Measurements from ENCODE around the gene B4GALT1. TPM values are rescaled to one million over a fixed set of nuclear protein-coding genes. Genes with fewer than 3 reads are reported as not detected.
"Not testable (repeated sequence)": the region's sequence is repeated elsewhere in the genome, so short reads cannot be mapped to it uniquely, and the experiment has no call there.

Gene B4GALT1
- total RNA-seq, 1 experiment from 2014 or later: 15.7 TPM

DNA sequence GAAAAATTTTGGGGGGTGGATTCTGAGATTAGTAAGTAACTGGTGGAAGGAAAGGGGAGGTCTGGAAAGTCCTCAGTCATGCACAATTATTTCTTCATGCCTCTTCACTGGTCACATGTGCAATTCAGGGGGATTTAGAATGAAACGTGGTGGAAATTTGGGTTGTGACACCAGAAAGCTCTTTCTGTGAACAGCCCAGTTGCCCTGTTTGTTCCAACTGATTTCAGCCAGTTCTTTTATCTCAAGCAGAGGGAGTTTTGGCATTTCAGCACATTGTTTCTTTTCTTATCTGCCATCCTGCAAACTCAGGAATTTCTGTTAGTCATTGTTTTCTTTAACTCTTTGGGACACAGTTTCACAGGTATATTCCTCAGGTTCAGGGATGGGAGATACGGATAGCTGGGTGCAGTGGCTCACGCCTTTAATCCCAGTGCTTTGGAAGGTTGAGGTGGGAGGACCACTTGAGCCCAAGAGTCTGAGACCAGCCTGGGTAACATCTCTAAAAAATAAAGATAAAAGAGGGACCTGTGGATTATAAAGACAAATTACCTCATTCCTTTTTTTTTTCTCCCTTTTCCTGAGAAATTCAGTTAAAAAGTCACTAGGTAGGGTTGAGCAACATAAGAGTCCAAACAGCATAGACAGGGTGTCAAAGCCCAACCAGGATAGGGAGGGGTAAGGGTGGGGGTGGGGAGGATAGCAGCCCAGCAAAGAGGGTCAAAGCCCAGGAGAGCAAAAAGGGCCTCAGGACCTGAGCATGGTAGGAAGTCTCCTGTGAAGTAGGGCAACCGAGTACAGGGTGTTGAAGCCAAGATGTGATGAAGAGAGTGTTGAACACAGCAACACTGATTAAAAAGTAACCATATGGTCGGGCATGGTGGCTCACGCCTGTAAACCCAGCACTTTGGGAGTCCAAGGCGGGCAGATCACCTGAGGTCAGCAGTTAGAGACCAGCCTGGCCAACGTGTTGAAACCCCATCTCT, 5.4 kb upstream of the B4GALT1 start:
- H3K36me3 ChIP-seq: no peaks in the 10 kb centered on the region
- H3K27ac ChIP-seq: no peak overlapping the region
- no peak overlapping the region for H3K4me3 ChIP-seq
- DNase-seq: no peak
- no peaks in the 10 kb centered on the region for H3K27me3 ChIP-seq
- peaks cover 4% of the 10 kb centered on the region; the same call in 1 of the 2 replicates for H3K4me1 ChIP-seq
- no peaks in the 10 kb centered on the region for H3K9me3 ChIP-seq (replicated peaks)

DNA sequence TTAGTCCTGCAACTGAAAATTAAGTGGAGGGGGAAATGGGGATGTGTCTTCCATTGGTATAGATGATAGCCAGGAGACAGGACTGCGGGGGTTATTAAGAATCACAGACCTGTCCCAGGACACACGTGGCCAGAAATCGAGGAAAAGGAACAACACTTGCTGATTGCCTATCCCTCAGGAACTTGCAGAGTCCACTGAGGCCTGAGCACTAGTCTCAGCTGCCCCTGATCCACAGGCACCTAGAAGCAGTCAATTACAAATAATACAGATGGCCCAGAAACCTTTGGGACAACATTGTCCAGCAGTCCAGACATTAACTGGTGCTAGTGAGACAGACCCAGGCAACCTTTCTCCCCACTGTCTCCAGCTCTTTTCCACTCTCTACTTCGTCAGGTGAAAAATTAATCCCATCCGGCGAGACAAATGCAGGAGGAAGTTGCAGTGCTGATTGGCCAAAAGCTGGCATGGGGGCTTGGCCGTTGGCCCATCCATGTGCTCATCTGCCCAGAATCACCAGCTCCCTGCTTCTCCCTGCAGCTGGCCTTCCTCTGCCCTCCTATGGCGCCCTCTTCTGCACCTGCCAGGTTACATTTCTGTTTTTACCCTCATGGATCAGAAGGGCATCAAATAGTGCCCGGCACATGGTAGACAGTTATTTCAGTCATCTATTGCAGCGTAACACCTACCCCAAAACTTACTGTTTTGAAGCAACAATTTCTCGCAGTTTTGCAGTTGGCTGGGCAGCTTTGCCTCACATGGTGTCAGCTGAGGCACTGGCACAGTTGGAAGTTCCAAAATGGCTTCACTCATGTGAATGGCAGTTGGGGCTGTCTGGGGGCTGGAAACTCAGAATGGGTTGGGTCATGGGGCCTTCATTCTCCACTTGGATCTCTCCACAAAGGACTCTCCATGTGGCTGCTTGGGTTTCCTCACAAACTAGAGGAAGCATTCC, 3.6 kb upstream of the B4GALT1 start:
- Histone ChIP-seq H3K27me3 (no peaks in the 10 kb centered on the region), H3K4me3 (no peak overlapping the region), H3K36me3 (no peaks in the 10 kb centered on the region), H3K27ac (no peak overlapping the region), H3K4me1 (peaks cover 4% of the 10 kb centered on the region; the same call in 1 of the 2 replicates), H3K9me3 (replicated peaks) (no peaks in the 10 kb centered on the region)
- DNase-seq: peak; percentile 29 to 56

DNA sequence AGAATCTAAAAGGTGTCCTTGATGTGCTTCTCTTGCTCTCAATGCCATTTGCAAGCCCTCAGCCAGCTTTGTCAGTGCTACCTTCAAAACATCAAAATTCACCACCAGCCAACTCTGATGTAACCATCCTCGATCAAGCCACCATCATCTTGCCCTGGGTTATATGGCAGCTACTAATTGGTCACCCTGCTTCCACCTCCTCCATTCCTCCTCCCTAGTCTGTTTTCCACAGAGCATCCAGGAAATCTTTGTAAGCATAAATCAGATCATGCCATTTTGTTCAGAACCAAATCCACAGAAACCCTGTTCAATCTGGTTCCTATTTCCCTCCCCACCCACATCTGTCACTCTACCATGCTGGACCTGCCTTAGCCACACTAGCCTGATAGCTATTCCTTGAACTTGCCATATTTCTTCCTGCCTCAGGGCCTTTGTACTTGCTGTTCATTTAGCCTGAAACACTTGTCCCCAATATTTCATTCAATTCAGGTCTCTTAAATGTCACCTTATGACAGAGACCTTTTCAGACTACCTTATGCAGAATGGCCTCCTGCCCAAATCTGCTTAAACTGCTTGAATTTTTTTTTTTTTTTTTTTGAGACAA, 1.9 kb upstream of the B4GALT1 start:
- Histone ChIP-seq H3K9me3 (replicated peaks) (no peaks in the 10 kb centered on the region), H3K27me3 (no peaks in the 10 kb centered on the region), H3K27ac (no peak overlapping the region), H3K4me1 (peaks cover 17% of the 10 kb centered on the region), H3K4me3 (no peak overlapping the region), H3K36me3 (no peaks in the 10 kb centered on the region)
- no peak for DNase-seq

DNA sequence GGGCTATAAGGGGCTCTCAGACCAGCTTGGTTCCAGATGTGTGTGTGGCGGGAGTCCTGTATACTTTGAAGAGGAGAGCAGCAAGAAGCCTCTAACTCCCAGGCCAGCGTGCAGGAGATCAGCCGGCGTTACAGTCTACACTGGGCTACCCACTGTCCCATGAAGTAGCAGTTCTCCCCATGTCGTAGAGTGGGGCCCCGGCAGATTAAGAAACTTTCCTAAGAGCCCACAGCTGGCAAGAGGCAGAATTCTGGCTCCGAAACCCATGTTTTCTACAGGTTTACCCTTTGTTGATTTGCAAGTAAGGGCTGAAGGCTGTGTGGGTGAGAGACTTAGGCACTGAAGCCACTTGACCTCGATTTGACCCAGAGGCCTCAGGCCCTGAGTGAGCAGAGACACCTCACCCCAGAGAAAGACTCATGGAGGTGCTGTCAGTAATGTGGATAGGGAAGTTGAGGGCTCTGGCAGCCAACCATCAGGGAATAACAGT, 881 bp upstream of the B4GALT1 start:
- no peaks in the 10 kb centered on the region for H3K27me3 ChIP-seq
- peak overlapping the region; percentile 63 for H3K27ac ChIP-seq
- H3K4me1 ChIP-seq: peaks cover 19% of the 10 kb centered on the region
- peak in 1 of 2 experiments; percentile 15 for DNase-seq
- no peaks in the 10 kb centered on the region for H3K9me3 ChIP-seq (replicated peaks)
- peak overlapping the region; percentile 81 for H3K4me3 ChIP-seq
- H3K36me3 ChIP-seq: no peaks in the 10 kb centered on the region

DNA sequence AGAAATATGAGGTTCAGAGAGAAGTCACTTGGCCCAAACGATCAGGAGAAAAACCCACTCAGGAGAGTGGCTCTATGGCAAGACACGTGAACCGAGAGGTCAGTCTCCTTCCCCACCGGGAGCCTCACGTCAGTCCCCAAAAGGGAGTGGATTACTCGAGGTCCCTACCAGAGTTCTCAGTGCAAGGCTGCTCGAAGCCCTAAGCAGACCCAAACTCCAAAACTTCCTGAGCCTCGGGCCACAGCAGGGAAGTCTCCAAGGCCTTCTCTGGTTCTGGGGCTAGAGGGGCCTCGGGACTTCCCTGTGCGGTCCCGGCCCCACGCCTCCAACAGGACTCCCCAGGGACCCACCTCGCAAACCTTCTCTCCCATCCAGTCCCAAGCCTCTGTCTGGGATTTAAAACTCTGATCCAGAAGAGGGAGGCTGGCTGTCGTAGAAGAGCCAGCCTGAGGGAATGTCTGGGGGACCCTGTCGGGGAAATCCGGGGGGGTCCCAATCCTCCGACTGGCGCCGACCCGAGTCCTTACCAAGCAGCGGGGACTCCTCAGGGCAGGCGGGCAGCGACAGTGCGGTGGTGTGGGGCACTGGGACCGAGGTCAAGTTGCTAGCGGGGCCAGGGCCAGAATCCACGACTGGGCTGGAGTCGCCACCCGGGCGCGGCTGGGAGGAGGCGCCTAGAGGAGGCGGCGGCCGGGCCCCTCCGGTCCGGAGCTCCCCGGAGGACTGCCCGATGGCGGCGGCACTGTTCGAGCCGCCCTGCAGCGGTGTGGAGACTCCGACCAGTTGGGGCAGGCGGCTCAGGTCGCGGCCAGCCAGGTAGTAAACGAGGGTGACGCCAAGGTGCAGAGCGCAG, 679 bp downstream of the B4GALT1 start:
- peak; percentile 38 to 53 for DNase-seq
- no peaks in the 10 kb centered on the region for H3K9me3 ChIP-seq (replicated peaks)
- H3K36me3 ChIP-seq: no peaks in the 10 kb centered on the region
- H3K4me3 ChIP-seq: peak overlapping the region; percentile 81
- H3K27me3 ChIP-seq: no peaks in the 10 kb centered on the region
- peaks cover 34% of the 10 kb centered on the region for H3K4me1 ChIP-seq
- H3K27ac ChIP-seq: peak overlapping the region; percentile 52

DNA sequence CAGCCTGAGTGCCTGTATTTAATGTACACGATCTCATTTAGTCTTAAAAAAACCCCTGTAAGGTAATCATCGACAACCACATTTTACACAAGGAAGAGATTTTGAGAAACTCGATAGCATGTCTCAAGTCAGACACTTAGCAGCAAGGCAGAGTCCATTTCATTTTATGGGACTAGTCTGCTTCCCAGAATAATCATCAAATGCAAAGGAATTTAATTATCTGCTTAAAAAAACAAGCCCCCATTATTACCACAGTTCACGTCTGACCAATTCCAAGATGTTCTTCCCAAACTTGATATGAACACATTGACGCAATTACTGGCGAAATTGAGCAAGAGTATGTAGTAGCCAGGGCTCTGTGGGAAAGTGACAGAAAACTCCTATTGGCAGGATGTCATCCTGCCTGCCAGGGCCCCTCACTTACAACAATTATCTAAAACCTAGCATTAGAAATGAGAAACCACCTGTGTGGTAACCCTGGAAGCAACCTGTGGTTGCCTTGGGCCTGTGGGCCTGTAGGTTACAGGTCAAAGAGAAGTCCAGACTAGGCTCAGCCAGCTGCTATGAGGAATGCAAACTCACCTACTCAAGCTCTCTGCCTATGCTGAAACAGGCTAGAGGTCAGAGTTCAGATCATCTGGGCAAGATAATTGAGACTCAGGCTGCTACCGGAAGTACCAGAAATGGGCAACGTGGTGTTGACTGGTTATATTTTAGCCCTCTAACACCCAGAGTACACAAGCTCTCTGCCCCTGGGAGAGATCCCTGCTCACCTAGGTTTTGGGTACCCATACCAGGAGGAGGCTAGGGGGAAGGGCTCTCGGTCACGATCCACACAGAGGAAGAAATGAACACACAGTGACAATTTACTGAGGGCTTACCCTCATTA, 1.6 kb downstream of the B4GALT1 start:
- no peaks in the 10 kb centered on the region for H3K27me3 ChIP-seq
- no peaks in the 10 kb centered on the region for H3K9me3 ChIP-seq (replicated peaks)
- H3K4me3 ChIP-seq: peak overlapping the region; percentile 81
- peak overlapping the region; percentile 52; the same call in 1 of the 2 replicates for H3K27ac ChIP-seq
- peaks cover 40% of the 10 kb centered on the region for H3K4me1 ChIP-seq
- DNase-seq: no peak
- no peaks in the 10 kb centered on the region for H3K36me3 ChIP-seq

DNA sequence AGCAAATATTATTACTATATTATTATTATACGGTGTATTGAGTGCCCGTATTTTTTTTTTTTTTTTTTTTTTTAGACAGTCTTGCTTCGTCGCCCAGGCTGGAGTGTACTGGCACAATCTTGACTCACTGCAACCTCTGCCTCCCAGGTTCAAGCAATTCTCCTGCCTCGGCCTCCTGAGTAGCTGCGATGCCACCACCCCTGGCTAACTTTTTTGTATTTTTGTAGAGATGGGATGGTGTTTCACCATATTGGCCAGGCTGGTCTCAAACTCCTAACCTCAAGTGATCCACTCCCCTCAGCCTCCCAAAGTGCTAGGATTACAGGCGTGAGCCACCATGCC, 2.2 kb downstream of the B4GALT1 start:
- H3K4me3 ChIP-seq; DNase-seq; H3K27me3 ChIP-seq; H3K36me3 ChIP-seq; H3K27ac ChIP-seq; H3K9me3 ChIP-seq (replicated peaks): not testable (repeated sequence)
- peaks cover 46% of the 10 kb centered on the region for H3K4me1 ChIP-seq

DNA sequence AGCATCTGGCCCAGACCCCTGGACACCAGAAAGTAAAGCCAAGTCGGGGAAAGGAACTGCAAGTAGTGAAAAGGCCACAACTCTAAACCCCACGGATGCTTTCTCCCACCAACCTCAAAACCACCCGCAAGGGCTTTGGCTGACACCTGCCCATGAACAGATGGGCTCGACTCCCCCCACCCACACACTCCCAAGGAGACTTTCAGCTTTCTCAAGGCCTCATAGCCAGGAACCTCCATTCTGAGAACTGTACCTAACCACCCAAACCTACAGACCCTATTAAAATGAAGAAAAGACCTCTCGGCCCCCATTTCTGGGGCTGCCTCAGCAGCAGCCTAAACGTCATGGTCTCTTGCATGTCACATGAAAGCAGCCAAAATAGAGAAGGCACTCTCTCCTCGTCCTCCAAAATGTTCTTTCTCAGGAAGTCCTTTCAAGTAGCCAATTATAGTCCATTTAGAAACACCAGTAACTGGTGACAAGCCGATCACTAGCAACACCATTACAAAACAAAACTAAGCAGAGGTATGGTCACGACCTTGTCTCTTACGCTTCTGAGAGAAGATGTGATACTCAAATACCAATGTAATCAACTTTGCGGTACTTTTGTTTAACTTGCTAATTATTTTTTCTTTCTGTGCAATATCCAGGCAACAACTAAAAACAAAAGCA, 2.9 kb downstream of the B4GALT1 start:
- Histone ChIP-seq H3K27ac (no peak overlapping the region), H3K4me1 (peaks cover 53% of the 10 kb centered on the region)

DNA sequence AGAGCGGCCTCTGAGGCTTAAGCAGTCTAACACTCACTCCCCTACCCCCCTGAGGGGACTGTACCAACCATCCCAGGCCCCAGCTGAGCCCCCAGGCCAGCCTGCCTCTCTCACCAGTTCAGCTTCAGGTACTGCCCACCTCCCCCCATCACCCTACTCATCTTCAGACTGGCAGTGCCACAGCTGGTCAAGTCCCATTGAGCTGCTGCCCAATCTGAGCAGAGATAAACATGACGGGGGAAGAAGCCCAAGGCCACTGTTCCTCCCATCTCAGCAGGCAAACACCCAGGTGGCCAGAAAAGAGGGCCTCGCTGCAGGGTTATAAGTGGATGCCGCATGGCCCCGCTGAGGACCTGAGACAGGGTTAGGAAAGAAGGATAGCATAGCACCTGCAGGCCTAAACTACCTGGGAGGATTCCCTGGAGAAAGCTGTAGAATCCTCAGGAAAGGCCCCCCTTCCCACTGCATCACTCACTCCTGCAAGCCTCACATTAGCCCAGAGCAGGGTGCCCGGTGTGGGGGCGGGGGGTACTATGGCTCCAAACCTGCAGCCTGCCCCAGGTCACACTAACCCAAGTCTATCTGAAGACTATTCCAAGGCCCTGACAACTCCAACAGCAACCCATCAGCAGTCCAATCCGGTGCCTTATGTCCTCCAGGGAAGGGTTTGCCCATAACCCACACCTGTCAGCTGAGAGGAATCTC, 3.6 kb downstream of the B4GALT1 start:
- Histone ChIP-seq H3K27me3 (no peaks in the 10 kb centered on the region), H3K36me3 (no peaks in the 10 kb centered on the region), H3K27ac (no peak overlapping the region), H3K9me3 (replicated peaks) (no peaks in the 10 kb centered on the region), H3K4me3 (no peak overlapping the region), H3K4me1 (peaks cover 59% of the 10 kb centered on the region)
- peak in 1 of 2 experiments; percentile 24 for DNase-seq

More for the DNA sequence above, 2.9 kb downstream of the B4GALT1 start:
- no peaks in the 10 kb centered on the region for H3K36me3 ChIP-seq
- no peak overlapping the region for H3K4me3 ChIP-seq
- peak in 1 of 2 experiments; percentile 48 for DNase-seq
- H3K27me3 ChIP-seq: no peaks in the 10 kb centered on the region
- no peaks in the 10 kb centered on the region for H3K9me3 ChIP-seq (replicated peaks)

DNA sequence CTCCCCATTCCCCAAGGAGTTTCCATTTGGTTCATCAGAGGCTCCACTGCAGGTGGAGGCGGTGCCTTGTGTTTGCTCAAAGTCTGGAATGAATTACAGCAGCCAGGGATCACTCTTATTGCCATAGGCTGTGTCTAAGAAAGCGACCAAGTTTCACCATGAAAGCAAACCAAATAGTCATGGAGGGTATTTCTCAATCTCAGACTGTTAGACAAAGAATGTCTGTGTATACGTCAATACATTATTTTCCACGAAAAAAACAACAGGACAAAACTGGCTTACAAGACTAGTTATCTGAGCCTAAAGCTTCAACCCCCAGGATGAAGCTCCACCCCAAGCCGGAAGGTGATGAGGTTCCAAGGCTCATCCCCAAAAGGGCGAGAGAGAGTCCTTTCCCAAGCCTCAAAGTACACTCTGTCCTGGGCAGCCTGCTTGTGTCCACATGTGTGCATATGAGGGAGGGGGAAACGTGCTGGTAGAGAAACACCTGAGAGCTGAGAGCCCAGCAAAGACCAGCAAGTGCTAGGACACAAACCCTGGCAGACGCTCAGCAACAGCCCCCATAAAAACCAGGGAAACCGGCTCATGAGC, 4.3 kb downstream of the B4GALT1 start:
- no peak for DNase-seq
- Histone ChIP-seq H3K36me3 (no peaks in the 10 kb centered on the region), H3K9me3 (replicated peaks) (no peaks in the 10 kb centered on the region), H3K4me1 (peaks cover 63% of the 10 kb centered on the region), H3K27ac (no peak overlapping the region), H3K27me3 (no peaks in the 10 kb centered on the region), H3K4me3 (no peak overlapping the region)

DNA sequence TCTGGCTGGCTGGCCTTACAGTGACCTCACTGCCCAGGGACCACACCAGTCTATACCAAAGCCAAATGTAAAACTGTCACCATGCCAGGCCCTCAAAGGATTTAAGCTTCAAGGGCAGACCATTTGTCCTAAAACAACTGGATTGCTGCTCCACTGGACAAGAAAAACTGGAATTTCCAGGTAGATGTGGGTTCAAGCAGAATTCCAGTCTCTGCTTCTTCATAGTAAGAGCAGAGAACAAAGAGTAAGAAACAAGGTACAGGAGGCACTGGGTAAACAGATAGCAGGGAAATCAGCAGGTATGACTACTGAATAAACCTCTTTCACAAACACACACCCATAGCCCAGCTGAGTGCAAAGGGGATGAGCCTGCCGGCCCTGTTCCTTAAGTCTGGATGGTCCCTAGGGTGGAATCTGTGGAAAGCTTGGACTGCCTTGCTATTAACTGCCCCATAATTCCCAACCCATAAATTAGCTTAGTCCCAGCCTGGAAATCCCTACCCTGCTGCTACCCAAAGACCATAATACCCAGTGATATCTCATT, 5.5 kb downstream of the B4GALT1 start:
- no peaks in the 10 kb centered on the region for H3K36me3 ChIP-seq
- no peaks in the 10 kb centered on the region for H3K9me3 ChIP-seq (replicated peaks)
- H3K4me3 ChIP-seq: no peak overlapping the region
- H3K4me1 ChIP-seq: peaks cover 64% of the 10 kb centered on the region
- no peaks in the 10 kb centered on the region for H3K27me3 ChIP-seq
- H3K27ac ChIP-seq: peak overlapping the region; percentile 65
- no peak for DNase-seq

Data from SJCRH30 (cell line).